ENCODE results near the gene ADAMTS2. TPM values are rescaled to one million over a fixed set of nuclear protein-coding genes. Genes with fewer than 3 reads are reported as not detected.

Gene ADAMTS2
- total and polyA plus RNA-seq, 2 of the 4 experiments (the other 2 are of a cell fraction): 19.0 to 58.8 TPM

DNA sequence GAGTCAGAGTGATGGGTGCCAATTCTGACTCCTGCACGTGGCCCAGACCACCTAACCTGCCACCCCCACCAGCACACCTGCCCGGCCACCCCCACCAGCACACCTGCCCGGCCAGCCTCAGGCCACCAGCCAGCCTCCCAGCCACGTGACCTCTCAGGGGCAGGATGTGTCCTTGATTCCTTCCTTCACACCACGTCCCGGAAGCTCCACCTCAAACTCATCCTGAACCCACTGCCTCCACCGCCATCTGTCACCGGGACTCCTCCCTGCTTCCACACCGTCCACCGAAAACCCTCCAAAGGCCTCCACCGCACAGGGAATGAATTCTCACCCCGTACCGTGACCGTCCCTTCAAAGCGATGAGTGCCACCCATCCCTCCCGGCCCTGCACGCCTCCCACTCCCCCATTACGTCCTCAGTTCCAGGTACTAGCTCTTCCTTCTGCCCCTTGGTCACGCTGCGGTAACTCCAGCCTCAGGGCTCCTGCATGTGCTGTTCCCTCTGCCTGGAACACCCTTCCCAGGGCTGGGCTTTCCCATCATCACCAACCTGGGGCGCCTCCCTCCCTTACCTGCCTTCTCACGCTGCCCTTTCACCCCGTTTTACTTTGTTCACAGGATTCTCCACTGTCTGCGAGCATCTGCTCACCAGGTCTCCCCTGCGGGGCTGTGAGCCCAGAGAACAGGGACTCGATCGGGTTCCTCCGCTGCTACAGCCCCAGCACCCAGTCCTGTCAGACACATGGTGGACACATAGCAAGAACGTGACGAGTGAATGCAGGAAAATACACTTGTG lies 82.9 kb downstream of the ADAMTS2 start:
- H3K9me3 ChIP-seq (ENCODE audit: control insufficient read depth, insufficient read depth, low read length): no peaks in the 10 kb centered on the region
- H2BK5ac ChIP-seq (ENCODE audit: low read depth, low read length, poor library complexity, severe bottlenecking): no peak overlapping the region
- whole genome bisulfite sequencing, 2 experiments (ENCODE audit: extremely low coverage in 2 of 2, insufficient read length in 1 of 2): 96% methylated on average over 21 of the region's 30 CpGs; no CpG with 5 or more reads in 1 of the 2 experiments
- no TSS peak for BruUV-seq (replicated peaks)
- ATAC-seq (ENCODE audit: low read depth): no peak
- H4K20me1 ChIP-seq (ENCODE audit: insufficient read depth, low read length): no peaks in the 10 kb centered on the region; the same call in 1 of the 2 replicates
- ChIA-PET CTCF (no interaction called here), POLR2A (ENCODE audit: unreplicated experiment) (no interaction called here)
- in situ Hi-C loops (cut with MboI; ENCODE audit: low sequenced_read_pairs) (no loop called here), dilution Hi-C loops (cut with HindIII; ENCODE audit: low sequenced_read_pairs, unreplicated experiment) (no loop called here), intact Hi-C loops (cut with micrococcal nuclease) (no loop called here)
- peaks cover 38% of the 10 kb centered on the region for H3K4me1 ChIP-seq (ENCODE audit: control insufficient read depth, insufficient read depth, low read length)
- no peak overlapping the region for H4K8ac ChIP-seq (ENCODE audit: low read depth in 2 of 2, low read length in 2 of 2)
- TF ChIP-seq CEBPB (IDR thresholded peaks at IDR 0.05; ENCODE audit: low read depth, low read length) (no peak), NFE2L2 (IDR thresholded peaks at IDR 0.05; ENCODE audit: low read depth, low read length) (no peak), MAFK (IDR thresholded peaks at IDR 0.05; ENCODE audit: low read depth, low read length) (no peak), FOS (IDR thresholded peaks at IDR 0.05; ENCODE audit: low read depth, low read length) (no peak), RCOR1 (IDR thresholded peaks at IDR 0.05; ENCODE audit: insufficient replicate concordance, low read length) (no peak), RFX5 (IDR thresholded peaks at IDR 0.05; ENCODE audit: low read depth, low read length) (no peak), SMC3 (IDR thresholded peaks at IDR 0.05; ENCODE audit: low read depth, low read length) (no peak), MAZ (IDR thresholded peaks at IDR 0.05; ENCODE audit: borderline replicate concordance, low read depth, low read length) (no peak), MXI1 (IDR thresholded peaks at IDR 0.05; ENCODE audit: borderline replicate concordance, low read depth, low read length) (no peak)
- TF ChIP-seq, protein P1, sequence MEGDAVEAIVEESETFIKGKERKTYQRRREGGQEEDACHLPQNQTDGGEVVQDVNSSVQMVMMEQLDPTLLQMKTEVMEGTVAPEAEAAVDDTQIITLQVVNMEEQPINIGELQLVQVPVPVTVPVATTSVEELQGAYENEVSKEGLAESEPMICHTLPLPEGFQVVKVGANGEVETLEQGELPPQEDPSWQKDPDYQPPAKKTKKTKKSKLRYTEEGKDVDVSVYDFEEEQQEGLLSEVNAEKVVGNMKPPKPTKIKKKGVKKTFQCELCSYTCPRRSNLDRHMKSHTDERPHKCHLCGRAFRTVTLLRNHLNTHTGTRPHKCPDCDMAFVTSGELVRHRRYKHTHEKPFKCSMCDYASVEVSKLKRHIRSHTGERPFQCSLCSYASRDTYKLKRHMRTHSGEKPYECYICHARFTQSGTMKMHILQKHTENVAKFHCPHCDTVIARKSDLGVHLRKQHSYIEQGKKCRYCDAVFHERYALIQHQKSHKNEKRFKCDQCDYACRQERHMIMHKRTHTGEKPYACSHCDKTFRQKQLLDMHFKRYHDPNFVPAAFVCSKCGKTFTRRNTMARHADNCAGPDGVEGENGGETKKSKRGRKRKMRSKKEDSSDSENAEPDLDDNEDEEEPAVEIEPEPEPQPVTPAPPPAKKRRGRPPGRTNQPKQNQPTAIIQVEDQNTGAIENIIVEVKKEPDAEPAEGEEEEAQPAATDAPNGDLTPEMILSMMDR (conservative IDR thresholded peaks at IDR 0.05; ENCODE audit: low read depth, low read length): no peak
- TF ChIP-seq, protein P2, sequence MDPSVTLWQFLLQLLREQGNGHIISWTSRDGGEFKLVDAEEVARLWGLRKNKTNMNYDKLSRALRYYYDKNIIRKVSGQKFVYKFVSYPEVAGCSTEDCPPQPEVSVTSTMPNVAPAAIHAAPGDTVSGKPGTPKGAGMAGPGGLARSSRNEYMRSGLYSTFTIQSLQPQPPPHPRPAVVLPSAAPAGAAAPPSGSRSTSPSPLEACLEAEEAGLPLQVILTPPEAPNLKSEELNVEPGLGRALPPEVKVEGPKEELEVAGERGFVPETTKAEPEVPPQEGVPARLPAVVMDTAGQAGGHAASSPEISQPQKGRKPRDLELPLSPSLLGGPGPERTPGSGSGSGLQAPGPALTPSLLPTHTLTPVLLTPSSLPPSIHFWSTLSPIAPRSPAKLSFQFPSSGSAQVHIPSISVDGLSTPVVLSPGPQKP (IDR thresholded peaks at IDR 0.05; ENCODE audit: borderline replicate concordance, low read depth, low read length): no peak
- TF ChIP-seq, protein P3, sequence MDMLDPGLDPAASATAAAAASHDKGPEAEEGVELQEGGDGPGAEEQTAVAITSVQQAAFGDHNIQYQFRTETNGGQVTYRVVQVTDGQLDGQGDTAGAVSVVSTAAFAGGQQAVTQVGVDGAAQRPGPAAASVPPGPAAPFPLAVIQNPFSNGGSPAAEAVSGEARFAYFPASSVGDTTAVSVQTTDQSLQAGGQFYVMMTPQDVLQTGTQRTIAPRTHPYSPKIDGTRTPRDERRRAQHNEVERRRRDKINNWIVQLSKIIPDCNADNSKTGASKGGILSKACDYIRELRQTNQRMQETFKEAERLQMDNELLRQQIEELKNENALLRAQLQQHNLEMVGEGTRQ (IDR thresholded peaks at IDR 0.05; ENCODE audit: low read depth, low read length): no peak
- DNase-seq: no peak
- H3K79me1 ChIP-seq (ENCODE audit: low read depth in 1 of 2, low read length in 2 of 2): peaks cover 25 to 80% of the 10 kb centered on the region in 2 experiments
- no peak overlapping the region for H3K23ac ChIP-seq (ENCODE audit: low read depth, low read length)
- H2AK5ac ChIP-seq (ENCODE audit: low read depth, low read length): peak overlapping the region; percentile 56
- H3K36me3 ChIP-seq (ENCODE audit: control insufficient read depth, insufficient read depth, low read length): no peaks in the 10 kb centered on the region; the same call in 1 of the 2 replicates
- no peak overlapping the region for H4K5ac ChIP-seq (ENCODE audit: low read depth, low read length)
- no peaks in the 10 kb centered on the region for H3K27me3 ChIP-seq (ENCODE audit: control insufficient read depth, insufficient read depth, low read length)
- no peak overlapping the region for H3K14ac ChIP-seq (replicated peaks; ENCODE audit: low read depth, low read length)
- H3K9me1 ChIP-seq (ENCODE audit: insufficient read depth, low read length): peaks cover 26% of the 10 kb centered on the region; the same call in 1 of the 2 replicates
- no peak overlapping the region for H2BK15ac ChIP-seq (ENCODE audit: low read depth, low read length)
- H2AK9ac ChIP-seq (replicated peaks; ENCODE audit: low read depth, low read length, poor library complexity): peak overlapping the region; percentile 33
- H3K9ac ChIP-seq (ENCODE audit: low read depth, low read length): no peak overlapping the region
- H4K91ac ChIP-seq (ENCODE audit: insufficient read depth, low read depth, low read length): peak overlapping the region; percentile 21
- H3K18ac ChIP-seq (ENCODE audit: low read depth, low read length): no peak overlapping the region
- no peak overlapping the region for H2AFZ ChIP-seq (replicated peaks; ENCODE audit: low read length, poor library complexity)
- no peak overlapping the region for H3K56ac ChIP-seq (ENCODE audit: extremely low read depth, insufficient read depth, low read length)
- H3K4me3 ChIP-seq (ENCODE audit: insufficient read depth, low read depth, low read length): no peak overlapping the region
- H3K4ac ChIP-seq (ENCODE audit: low read depth, low read length): peak overlapping the region; percentile 39
- no peak overlapping the region; the same call in 1 of the 2 replicates for H2BK120ac ChIP-seq (ENCODE audit: low read depth, low read length)
- H3K4me2 ChIP-seq (ENCODE audit: low read depth, low read length): no peak overlapping the region
- H2BK20ac ChIP-seq (ENCODE audit: low read depth, low read length): no peak overlapping the region
- H3K27ac ChIP-seq (ENCODE audit: insufficient read depth, low read length): no peak overlapping the region
